ENCODE results near the gene PPP1R2C.

Gene PPP1R2C

GRCh38 chrX:42746606-42747005, 31.4 kb downstream of the PPP1R2C start:
- DNase-seq: no peak

- DNase-seq: no peak
Observed at GRCh38 chrX:42740456-42740855, 37.5 kb downstream of the PPP1R2C start.

GRCh38 chrX:42739741-42740140, 38.2 kb downstream of the PPP1R2C start:
- DNase-seq: no peak

- DNase-seq: no peak
Observed at GRCh38 chrX:42739258-42739657, 38.7 kb downstream of the PPP1R2C start.

- no peak for DNase-seq
Observed at GRCh38 chrX:42738552-42738951, 39.4 kb downstream of the PPP1R2C start.

- no peak for DNase-seq
Observed at GRCh38 chrX:42735250-42735649, 42.7 kb downstream of the PPP1R2C start.

- DNase-seq: no peak
Observed at GRCh38 chrX:42732506-42732905, 45.5 kb downstream of the PPP1R2C start.

Data from NCI-H146 (cell line).